Fibroblast of skin of left quadriceps (primary cell): ENCODE measurements around the gene KYAT1.

Source experiments
- DNase-seq, 2 experiments: peaks; one replicate each; pipeline ENCODE4 v3.0.0-alpha.2; 2013; ENCODE audit warnings: low read depth in 2 of 2

The KYAT1 gene

DNA sequence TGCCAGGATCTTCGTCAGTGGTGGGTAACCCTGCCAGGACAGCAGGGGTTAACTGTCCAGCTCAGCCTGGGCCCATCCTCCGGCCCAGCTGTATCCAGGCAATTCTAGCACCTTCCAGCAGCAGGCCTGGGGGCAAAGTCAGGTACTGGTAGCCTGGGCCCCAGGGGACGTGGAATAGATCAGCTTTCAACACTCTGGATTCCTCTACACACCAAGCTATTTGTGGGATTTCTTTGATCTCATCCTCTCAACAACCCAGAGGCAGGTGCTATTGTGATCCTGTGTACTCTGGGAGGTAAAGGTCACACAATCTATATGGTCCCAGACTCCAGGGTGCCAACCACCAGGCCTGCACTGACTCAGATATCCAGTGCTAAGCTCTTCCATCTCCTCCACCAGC is 43.4 kb downstream of the KYAT1 start:
- no peak for DNase-seq

DNA sequence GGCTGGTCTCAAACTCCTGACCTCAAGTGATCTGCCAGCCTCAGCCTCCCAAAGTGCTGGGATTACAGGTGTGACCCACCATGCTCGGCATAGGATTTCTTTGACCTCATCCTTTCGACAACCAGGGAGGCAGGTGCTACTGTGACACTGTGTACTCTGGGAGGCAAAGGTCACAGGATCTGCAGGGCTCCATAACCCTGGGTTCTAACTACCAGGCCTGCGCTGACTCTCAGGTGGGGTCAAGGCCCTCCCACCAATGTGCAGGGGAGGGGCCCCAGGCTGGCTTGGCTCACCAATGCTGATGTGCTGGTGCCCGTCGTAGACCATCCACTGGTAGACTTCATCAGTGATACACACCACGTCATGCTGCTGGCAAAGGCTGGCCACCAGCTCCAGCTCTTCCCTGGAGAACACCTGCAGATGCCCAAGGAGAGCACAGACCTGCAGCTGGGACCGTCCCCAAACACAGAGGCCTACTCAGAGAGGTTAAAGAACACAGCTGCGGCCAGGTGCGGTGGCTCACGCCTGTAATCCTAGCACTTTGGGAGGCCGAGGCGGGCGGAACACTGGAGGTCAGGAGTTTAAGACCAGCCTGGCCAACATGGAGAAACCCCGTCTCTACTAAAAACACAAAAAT is 45.1 kb downstream of the KYAT1 start:
- DNase-seq, result no peak

DNA sequence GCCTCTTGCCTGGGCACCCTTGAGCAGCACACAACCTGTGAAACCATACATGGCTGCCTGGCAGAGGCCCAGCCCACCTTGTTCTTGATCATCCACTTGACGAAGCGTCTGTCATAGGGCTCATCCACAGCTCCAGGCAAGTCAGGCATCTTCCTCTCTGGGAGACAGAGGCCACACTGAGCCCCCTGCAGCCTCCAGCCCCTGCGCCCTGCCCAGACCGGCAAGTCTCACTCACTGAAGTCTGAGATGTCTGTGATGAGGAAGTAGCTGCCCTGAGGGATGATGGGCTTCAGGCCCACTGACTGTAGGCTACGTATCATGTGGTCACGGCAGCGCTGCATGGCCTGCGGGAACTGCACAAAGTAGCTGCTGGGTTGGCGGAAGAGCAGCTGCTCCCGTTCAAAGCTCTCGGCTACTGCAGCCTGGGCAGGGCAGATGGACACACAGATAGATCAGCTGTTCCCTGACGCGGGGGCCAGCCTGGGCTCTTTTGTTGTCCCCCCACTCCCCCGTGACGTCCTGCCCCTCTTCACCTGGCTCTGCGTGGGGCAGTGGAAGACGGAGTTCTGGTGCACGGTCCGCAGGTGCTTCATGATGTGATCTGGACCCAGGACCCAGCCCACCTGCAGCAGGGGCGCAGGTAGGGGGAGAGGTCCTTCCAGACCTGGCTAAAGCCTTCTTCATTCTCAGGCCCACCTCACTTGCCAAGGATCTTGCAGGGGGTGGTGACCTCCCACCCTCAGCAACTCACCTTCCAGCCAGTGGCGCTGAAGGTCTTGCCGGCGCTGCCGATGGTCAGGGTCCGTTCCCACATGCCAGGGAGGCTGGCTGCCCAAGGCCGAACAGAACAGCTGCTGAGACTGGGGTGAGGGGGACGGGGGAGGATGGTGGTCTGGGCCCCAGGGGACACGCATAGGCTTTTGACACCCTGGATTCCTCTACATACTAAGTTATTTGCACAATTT is 46.2 kb downstream of the KYAT1 start:
- DNase-seq, result no peak

DNA sequence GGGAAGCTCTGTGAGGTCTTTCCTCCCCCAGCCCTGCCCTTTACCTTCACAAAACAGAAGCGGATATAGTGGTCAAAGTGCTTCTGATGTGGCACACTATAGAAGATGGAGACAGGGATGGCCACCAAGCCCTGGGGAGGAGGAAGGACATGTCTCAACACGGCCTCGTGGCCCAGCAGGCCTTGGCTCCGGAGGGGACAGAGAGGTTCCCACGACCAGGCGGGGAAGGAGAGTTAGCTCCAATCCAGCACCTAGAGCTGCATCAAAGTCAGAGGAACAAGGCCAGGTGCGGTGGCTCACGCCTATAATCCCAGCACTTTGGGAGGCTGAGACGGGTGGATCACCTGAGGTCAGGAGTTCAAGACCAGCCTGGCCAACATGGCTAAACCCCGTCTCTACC is 48.1 kb downstream of the KYAT1 start:
- no peak for DNase-seq

DNA sequence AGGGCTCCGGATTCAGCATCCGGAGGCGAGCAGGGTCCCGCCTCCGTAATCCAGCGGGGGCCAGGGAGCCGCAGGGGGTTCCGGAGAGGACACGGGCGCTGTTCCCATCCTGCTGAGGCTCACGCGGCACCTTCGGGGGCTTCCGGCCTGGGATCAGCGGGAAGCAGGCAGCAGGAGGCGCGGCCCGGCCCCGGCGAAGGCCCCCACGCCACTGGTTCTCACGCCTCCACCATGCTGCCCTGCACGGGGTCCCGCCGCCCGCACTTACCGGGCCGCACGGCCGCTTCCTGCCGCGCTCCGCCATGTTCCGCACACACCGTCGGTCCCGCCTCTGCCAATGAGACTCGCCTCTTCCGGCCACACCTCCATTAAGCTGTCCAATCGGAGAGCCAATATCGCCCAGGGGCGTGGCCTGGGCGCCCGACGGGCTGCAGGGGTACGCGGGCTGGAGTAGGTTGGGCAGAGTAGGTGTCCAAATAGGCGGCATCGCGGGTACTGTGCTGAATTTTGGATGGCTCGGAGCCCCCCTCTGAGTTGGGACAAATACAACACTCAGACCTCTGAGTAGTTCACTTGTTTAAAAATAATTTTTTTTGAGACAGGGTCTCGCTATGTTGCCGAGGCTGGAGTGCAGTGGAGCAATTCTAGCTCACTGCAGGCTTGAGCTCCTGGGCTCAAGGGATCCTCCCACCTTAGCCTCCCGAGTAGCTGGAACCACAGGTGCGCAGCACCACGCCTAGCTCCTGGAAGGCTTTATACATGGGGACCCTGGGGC is 52.1 kb downstream of the KYAT1 start, which contains the start of gene SPOUT1:
Gene SPOUT1, minus strand, starts transcription at position 318 of the 775 bp plus-strand sequence. Its CDS starts 14 bp downstream, at position 304.
- peak; percentile 76 to 77 for DNase-seq

DNA sequence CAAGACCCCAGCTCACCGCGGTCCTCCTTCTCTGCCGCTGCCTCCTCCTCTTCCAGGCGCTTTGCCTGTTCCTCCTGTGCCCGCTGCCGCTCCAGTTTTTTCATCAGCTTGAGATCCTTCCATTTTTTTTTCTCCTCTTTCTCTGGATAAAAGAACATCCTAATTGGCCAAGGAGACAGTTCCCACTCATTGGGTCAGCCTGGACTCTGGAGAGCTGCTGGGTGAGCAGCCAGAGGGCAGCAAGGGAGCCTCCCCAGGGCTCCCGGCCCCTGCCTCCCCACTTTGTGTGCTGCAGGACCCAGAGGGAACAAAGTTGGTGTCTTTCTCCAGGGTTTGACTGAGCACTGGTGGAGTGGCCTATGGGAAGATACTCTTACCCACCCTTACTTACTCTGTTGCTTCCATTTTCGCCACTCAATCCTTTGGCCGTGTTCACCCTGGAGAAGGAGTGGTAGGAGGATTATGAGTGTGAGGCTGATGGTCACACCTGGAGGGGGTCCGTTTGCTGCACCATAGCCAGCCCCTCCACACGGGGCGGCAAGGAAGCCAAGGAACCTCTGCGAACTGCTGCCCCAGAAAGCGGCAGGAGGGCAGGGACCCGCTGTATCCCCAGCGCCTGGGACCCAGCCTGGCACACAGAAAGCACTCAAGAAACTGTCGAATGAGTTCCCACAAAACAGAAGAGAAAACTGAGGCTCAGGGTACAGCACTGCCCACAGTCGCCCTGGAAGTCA is 52.9 kb downstream of the KYAT1 start:
- no peak for DNase-seq

DNA sequence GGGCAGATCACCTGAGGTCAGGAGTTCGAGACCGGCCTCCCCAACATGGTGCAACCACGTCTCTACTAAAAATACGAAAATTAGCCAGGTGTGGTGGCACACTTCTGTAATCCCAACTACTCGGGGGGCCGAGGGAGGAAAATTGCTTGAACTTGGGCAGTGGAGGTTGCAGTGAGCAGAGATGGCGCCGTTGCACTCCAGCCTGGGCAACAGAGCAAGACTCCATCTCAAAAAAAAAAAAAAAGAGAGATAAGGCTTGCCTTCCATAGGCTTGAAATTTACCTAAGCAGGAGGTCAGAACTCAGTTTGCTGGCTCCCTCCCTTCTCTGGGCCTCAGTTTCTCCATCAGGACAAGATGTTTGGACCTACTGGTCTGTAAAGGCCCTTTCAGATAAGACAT is 53.5 kb downstream of the KYAT1 start:
- no peak for DNase-seq

DNA sequence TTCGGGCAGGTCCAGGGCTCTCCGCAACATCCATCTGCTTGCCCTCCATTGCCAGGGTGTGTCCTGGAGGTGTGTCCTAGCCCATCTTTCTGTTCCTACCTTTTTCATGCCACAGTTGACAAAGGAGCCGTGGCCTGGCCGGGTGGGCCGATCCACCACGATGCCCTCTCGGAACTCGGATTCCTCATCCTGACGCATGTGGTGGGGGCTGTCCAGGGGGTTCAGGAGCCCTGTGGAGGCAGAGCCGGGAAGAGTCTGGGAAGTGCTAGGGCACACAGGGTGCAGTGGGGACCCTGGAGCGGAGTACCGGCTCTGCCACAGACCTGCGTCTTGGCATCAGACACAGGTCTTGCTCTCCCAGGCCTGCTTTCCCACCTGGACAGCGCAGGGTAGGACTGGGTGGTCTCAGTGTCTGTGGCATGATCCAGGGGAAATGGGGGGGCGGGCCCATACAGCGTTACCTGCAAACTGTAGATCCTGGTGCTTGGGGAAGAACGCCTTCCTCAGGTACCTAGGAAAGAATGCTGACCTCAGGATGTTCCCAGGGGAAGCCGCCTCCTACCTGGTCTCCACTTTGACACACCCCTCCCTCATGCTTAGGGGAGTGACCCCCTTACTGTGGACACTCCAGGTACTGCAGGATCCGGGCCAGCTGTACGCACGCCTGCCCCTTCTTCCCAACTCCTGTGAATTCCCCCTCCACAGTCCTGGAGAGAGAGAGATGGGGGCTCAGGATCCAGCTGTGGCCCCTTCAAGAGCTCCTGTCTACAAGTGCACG is 55.6 kb downstream of the KYAT1 start:
- no peak for DNase-seq

DNA sequence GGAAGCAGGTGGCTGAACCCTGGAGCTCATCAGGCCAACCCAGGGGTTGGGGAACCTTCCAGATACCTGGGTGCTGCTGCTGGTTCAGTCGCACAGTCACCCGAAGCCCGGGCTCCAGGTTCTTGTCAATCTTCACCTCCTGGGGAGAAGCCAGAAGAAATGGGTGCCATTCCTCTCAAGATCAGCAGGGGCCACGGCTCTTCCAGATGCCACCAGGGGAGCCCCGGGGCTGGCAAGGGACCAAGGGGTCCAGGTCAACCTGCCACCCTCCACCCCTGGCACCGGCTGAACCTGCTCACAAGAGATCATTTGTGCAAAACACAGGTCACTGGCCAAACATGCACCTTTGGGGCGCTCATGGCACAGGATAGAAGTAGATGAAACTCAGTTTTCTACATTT is 56.8 kb downstream of the KYAT1 start:
- no peak for DNase-seq

DNA sequence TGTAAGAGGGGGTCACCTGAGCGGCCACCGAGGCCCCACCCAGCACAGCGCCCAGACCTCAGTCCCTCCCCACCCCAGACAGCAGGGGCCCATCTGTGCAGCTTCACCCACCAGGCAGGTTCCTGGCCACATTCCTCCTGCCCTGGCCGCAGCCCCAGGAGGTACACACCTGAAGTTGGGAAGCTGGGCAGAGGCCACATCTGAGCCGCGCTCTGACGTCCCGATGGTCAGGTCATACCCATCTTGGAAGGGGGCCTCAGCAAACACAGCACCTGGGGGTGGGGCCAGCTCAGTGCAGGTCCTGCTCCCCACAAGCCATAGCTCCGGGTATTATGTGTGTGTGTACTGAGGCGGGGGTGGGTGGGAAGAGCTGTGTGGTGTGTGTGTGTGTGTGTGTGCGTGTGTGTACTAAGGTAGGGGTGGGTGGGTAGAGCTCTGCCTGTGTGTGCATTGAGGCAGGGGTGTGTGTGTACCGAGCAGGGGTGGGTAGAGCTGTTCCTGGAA is 57.8 kb downstream of the KYAT1 start:
- DNase-seq, result no peak

DNA sequence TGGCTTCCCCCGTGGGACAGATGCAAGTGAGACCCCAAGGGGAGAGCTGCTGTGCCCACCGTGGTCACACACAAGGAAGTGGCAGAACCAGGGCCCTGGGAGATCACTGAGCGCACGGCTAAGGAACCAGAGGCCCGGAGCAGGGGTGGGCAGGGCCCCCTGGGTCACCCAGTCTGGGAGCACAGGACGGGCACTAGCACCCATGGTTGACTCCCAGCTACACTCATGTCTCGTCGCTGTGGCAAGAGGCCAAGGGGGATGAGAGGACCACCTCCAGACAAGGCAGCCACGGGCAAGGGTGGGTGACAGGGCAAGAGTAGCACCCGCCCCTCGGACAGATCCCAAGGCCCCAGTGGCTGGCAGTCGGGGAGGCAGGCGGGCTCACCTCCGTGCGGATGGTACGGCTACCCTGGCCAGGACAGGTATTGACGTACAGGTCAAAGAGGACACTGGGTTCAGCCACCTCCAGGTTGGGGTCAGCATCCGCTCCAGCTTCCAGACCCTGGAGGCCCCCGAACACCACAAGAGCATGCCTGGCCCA is 58.3 kb downstream of the KYAT1 start:
- no peak for DNase-seq

DNA sequence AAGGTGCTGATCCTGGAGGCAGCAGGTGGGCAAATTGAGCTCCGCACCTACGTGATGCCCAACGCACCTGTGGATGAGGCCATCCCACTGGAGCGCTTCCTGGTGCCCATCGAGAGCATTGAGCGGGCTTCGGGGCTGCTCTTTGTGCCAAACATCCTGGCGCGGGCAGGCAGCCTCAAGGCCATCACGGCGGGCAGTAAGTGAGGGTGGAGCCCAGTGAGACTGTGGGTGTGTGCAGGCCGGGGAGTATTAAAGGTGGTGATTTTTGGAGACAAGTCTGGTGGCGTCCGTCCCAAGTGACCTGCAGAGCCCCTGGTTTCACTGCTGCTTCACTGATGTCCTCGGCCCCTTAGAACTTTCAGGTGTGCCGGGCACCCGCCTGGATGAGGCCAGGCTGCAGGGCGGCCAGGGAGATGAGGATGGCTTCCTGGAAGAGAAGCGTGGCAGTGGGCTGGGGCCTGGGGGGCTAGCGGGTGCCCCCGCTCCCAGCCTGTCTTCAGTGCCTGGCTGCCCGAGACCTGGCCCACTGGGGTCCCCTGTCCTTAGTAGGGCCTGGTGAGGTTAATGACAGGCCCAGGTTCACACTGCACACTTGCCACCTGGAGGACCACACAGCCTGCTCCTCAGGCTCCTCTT is 59.2 kb downstream of the KYAT1 start:
- no peak for DNase-seq

DNA sequence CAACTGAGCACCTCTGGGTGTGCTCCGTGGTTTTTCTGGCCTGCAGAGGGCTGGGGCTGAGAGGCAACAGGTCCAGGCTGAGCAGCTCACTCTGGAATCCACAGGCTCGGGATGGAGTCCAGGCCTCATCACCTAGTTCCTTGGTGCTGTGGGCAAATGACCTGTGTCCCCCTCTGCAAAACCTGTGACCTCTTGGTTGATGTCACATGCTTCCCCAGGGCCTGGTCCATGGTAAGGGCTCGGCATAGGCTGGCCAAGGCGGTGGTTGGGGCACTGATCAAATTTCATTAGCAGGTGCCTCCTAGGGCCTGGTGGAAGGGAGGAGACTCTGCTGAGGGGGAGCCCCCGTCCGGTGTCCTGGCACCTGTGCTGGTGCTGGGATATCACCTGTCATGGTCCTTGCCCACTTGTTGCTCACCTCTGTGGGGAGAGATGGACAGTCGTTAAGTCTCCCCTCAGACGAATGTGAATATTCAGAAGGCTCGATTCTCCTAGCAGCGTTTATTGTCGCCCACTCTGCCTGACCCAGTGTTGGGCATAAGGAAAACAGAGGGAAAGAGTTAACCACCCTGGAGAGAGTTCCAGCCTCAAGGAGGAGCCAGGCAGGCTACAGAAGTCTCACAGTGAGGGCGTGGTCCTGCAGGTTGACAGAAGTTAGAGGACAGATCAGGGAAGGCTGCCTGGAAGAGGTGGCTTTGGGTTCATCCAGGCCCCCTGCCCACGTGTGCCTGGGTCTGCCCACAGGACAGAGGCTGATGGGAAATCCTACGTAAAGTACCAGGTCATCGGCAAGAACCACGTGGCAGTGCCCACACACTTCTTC is 60.0 kb downstream of the KYAT1 start:
- no peak for DNase-seq

DNA sequence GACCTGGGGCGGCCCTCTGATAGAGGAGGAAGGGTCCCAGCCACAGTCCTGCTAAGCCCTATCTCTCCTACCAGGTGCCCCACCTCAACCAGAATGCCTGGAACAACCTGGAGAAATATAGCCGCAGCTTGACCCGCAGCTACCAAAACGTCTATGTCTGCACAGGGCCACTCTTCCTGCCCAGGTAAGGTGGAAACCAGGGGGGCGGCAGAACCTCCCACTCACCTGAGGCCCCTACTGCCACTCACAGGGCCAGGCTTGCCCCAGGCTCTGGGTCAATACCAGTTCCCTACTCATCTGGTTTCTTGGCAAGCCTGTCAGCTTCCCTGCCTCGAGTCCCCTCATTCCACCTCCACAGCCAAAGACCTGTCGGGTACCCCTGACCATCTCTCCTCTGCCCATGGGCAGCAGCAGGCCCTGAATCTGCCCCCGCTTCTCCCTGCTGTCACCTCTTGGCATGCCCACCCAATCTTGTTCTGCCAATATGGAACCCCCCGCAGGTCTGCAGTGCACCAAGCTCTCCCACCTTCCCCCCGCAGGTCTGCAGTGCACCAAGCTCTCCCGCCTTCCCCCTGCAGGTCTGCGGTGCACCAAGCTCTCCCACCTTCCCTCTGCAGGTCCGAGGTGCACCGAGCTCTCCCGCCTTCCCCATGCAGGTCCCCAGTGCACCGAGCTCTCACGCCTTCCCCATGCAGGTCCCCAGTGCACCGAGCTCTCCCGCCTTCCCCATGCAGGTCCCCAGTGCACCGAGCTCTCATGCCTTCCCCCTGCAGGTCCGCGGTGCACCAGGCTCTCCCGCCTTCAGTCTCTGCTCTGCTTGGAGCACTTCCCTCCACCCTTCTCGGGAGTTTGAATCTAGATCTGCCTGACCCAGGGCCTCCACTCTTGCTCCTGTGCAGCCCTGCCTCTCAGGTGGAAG is 60.8 kb downstream of the KYAT1 start:
- DNase-seq, result no peak

DNA sequence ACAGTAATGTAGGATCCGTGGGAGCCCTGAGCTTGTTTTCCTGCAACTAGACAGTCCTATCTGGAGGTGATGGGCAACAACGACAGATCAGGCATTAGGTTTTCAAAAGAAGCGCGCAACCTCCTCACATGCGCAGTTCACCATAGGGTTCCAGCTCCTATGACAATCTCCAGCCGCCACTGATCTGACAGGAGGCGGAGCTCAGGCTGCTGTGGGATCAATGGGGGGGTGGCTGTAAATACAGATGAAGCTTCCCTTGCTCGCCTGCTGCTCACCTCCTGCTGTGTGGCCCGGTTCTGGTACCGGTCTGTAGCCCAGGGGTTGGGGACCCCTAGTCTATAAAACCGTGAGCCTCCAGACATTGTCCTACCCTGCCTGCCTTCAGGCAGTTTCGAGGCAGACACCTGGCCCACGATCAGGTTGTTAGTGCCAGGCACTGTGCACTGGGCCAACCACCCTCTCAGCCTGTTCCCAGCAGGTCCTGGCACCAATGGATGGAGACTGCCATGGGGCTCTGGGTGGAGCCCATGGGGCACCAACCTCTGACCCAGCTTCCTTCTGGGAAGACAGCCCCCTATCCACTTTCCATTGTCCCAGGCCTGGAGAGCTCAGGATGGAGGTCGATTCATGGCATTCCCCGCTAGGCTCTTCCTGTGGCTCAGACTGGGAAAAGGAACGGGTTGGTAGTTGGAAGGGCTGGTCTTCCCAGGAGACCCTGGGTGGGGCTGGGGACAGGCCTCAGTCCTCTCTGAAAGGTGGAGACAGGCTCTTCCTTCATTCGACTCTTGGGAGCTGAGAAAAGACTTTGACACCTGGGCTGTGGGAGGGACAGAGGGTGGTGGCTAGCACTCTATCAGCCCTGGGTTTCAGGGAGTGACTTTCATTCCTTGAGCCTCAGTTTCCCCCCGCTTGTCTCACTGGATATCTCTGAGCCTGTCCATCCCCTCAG is 61.8 kb downstream of the KYAT1 start:
- DNase-seq, result peak; percentile 15 to 22

DNA sequence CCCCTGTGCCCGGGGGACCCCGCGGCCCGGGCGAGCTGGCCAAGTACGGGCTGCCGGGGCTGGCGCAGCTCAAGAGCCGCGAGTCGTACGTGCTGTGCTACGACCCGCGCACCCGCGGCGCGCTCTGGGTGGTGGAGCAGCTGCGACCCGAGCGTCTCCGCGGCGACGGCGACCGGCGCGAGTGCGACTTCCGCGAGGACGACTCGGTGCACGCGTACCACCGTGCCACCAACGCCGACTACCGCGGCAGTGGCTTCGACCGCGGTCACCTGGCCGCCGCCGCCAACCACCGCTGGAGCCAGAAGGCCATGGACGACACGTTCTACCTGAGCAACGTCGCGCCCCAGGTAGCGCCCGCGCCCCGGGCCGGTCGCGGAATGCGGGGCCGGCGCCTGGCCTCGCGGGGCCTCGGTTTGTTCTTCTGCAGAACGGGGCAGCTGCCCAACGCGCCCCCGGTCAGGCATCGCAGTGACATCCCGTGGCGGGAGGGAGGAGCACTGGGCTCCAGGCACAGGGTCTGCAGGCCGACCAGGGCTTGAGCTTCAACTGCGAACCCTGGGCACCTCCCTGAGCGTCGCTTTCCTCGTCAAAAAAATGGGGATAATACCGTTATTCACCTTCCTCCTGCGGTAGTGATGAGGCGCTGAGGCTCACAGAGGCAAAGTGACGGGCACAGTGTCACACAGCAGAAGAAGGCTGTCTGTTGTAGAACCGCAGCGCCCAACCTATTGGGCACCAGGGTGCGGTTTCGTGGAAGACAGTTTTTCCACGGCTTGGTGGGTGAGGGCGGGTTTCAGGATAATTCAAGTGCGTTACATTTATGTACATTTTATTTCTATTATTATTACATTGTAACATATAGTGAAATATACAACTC is 62.7 kb downstream of the KYAT1 start:
- no peak for DNase-seq
